GM12878 (cell line): ENCODE data around the gene USP47. TPM values are rescaled to one million over a fixed set of nuclear protein-coding genes. Genes with fewer than 3 reads are reported as not detected.

Experiments
- ATAC-seq: fragments of 200-7000 bp; cut with Tn5 transposase; 3 replicates; pipeline ENCODE4 v1.9.1; 2020; ENCODE audit warnings: mild to moderate bottlenecking, moderate library complexity
- BruUV-seq: library from RNA; stranded (reverse); fragments of 400-500 nt; replicated peaks from 2 replicates; lab custom pipeline; 2021; lab: Mats Ljungman, UMichigan
- CTCF ChIA-PET: fragments of 300-600 bp; sonication (Branson Sonifier 250); formaldehyde crosslinking; extraction: SDS; loops from one replicate; lab custom pipeline; 2021; ENCODE audit warnings: inconsistent platforms; lab: Yijun Ruan, JAX
- POLR2A ChIA-PET: fragments of 350-600 bp; formaldehyde crosslinking; extraction: SDS; loops from one replicate; lab custom pipeline; 2021; ENCODE audit warnings: inconsistent platforms; lab: Charles Lee
- RAD21 ChIA-PET: fragments of 300-600 bp; sonication (Branson Sonifier 250); formaldehyde crosslinking; loops from one replicate; lab custom pipeline; 2023; ENCODE audit warnings: antibody characterized with exemption; ENCODE audit not compliant: unreplicated experiment; lab: Charles Lee
- SMC1A ChIA-PET: fragments of 300-600 bp; sonication (Branson Sonifier 250); formaldehyde crosslinking; loops from one replicate; lab custom pipeline; 2023; ENCODE audit not compliant: unreplicated experiment, uncharacterized antibody; lab: Charles Lee
- DNase-seq: peaks from one replicate; pipeline ENCODE4 v3.0.0-alpha.2; 2011; ENCODE audit warnings: low read depth, low spot score
- FAIRE-seq: peaks from 3 replicates; lab custom pipeline; 2011; peaks lifted over from hg19 to GRCh38; lab: Jason Lieb, UNC
- H2AFZ ChIP-seq: 2 replicates; pipeline ENCODE4 v1.6.0; 2011; ENCODE audit warnings: low read depth, low read length, control low read depth; ENCODE audit not compliant: control insufficient read depth
- H3K27ac ChIP-seq: 2 replicates; pipeline ENCODE4 v1.5.1; 2011; ENCODE audit warnings: control low read depth; ENCODE audit not compliant: control insufficient read depth, insufficient read depth
- H3K27me3 ChIP-seq, 2 experiments: replicated peaks in 1 of 2; 2 replicates each; pipeline versions ENCODE4 v1.6.0 to v1.6.1; 2011; ENCODE audit warnings: low read length in 1 of 2; ENCODE audit not compliant: control insufficient read depth in 2 of 2, insufficient read depth in 2 of 2
- H3K36me3 ChIP-seq, 2 experiments: 2 replicates each; pipeline ENCODE4 v1.5.1; 2011; ENCODE audit warnings: low read length in 1 of 2; ENCODE audit not compliant: control insufficient read depth in 2 of 2, insufficient read depth in 2 of 2
- H3K4me1 ChIP-seq: 2 replicates; pipeline ENCODE4 v1.6.1; 2011; ENCODE audit warnings: mild to moderate bottlenecking, low read length, moderate library complexity, mixed read lengths; ENCODE audit not compliant: control insufficient read depth, insufficient read depth
- H3K4me2 ChIP-seq: 2 replicates; pipeline ENCODE4 v1.6.0; 2011; ENCODE audit warnings: control low read depth; ENCODE audit not compliant: control insufficient read depth, insufficient read depth
- H3K4me3 ChIP-seq: fragments of 200-600 bp; sonication (generic); 2 replicates; pipeline ENCODE4 v1.5.1; 2016
- H3K79me2 ChIP-seq: 2 replicates; pipeline ENCODE4 v1.6.0; 2011; ENCODE audit warnings: low read length; ENCODE audit not compliant: control insufficient read depth, insufficient read depth
- H3K9ac ChIP-seq: 2 replicates; pipeline ENCODE4 v1.8.0; 2011; ENCODE audit warnings: low read length, control low read depth, mixed read lengths; ENCODE audit not compliant: control insufficient read depth, insufficient read depth
- H3K9me3 ChIP-seq: replicated peaks from 3 replicates; pipeline ENCODE4 v1.5.1; 2011; ENCODE audit warnings: mild to moderate bottlenecking, low read length; ENCODE audit not compliant: control insufficient read depth, insufficient read depth
- H4K20me1 ChIP-seq: 2 replicates; pipeline ENCODE4 v1.6.0; 2011; ENCODE audit not compliant: control insufficient read depth, insufficient read depth
- FOS ChIP-seq: IDR thresholded peaks from 3 replicates; pipeline ENCODE4 v1.6.1; 2011; ENCODE audit warnings: borderline replicate concordance; ENCODE audit not compliant: insufficient read length; ENCODE audit errors: extremely low read depth
- HCFC1 ChIP-seq: fragments of 150-350 bp; IDR thresholded peaks from 2 replicates; pipeline ENCODE4 v1.6.1; 2014; ENCODE audit warnings: low read length
- NR2C1 ChIP-seq: fragments of 450-650 bp; IDR thresholded peaks from 2 replicates; pipeline ENCODE4 v1.6.1; 2017; ENCODE audit warnings: antibody characterized with exemption, mild to moderate bottlenecking, moderate library complexity
- NR2C2 ChIP-seq: IDR thresholded peaks from 2 replicates; pipeline ENCODE4 v1.6.1; 2011; ENCODE audit warnings: borderline replicate concordance, low read depth; ENCODE audit not compliant: control insufficient read depth, insufficient read length
- PML ChIP-seq: IDR thresholded peaks from 2 replicates; pipeline ENCODE4 v1.6.1; 2012; ENCODE audit warnings: low read length, inconsistent platforms
- POLR2AphosphoS5 ChIP-seq: IDR thresholded peaks from 2 replicates; pipeline ENCODE4 v1.6.1; 2011; ENCODE audit warnings: mild to moderate bottlenecking, low read length, inconsistent platforms
- STAT1 ChIP-seq: fragments of 450-650 bp; conservative IDR thresholded peaks from 2 replicates; pipeline ENCODE4 v1.6.1; 2014; ENCODE audit warnings: antibody characterized with exemption, mild to moderate bottlenecking
- SUPT20H ChIP-seq: IDR thresholded peaks from 2 replicates; pipeline ENCODE4 v1.6.1; 2011; ENCODE audit warnings: low read depth, mild to moderate bottlenecking, low read length, moderate library complexity, borderline replicate concordance; ENCODE audit not compliant: control insufficient read depth
- TCF3 ChIP-seq: IDR thresholded peaks from 2 replicates; pipeline ENCODE4 v1.6.1; 2012; ENCODE audit warnings: low read depth, mild to moderate bottlenecking, low read length, borderline replicate concordance; ENCODE audit not compliant: insufficient read depth
- WGBS: methylation state at CpG from one replicate; pipeline ENCODE4 v1.1.6; 2016; ENCODE audit warnings: low lambda C conversion rate; ENCODE audit not compliant: insufficient replicate concordance, insufficient coverage; ENCODE audit errors: missing lambda C conversion rate; 5-methylcytosine and 5-hydroxymethylcytosine counted together
- in situ Hi-C: fragments of 300-500 bp; cut with MboI; formaldehyde crosslinking; loops from 9 replicates; pipeline ENCODE4 v1.14.3; 2018; ENCODE audit warnings: mixed read lengths
- intact Hi-C: fragments of 100-400 bp; cut with micrococcal nuclease; formaldehyde crosslinking; loops from one replicate; pipeline ENCODE4 v1.14.2; 2022; ENCODE audit not compliant: unreplicated experiment
- polyA plus RNA-seq, 11 experiments: library from polyadenylated mRNA; depleted of rRNA in 4 of 11; unstranded in 6 of 11; stranded (reverse) in 5 of 11; fragments of >200 nt; fragmentation: Nextera tagmentation in 4 of 11; fragmentation: Illumina TruSeq in 1 of 11; extraction: Ambion mirVana in 4 of 11; extraction: Trizol in 1 of 11; gene quantifications; 1 replicate in 1 of 11; 2 replicates in 10 of 11; pipeline versions ENCODE4 v1.2.1 to v1.2.3, GENCODE V29; 2011 to 2016; ENCODE audit warnings: inconsistent platforms in 2 of 11, missing spikeins in 2 of 11, low read depth in 1 of 11
- total RNA-seq, 4 experiments: library from RNA; depleted of rRNA in 3 of 4; stranded (reverse); fragments of >200 nt in 3 of 4; fragmentation: Illumina TruSeq in 1 of 4; extraction: Trizol in 1 of 4; gene quantifications; 2 replicates each; pipeline versions ENCODE4 v1.2.1 to v1.2.3, GENCODE V29; 2013 to 2021
- TF ChIP-seq, protein P1 (sequence below): fragments of 450-650 bp; IDR thresholded peaks from 2 replicates; pipeline ENCODE4 v1.6.1; 2017; ENCODE audit warnings: borderline replicate concordance
- TF ChIP-seq, protein P2 (sequence below): IDR thresholded peaks from 2 replicates; pipeline ENCODE4 v1.6.1; 2011; ENCODE audit warnings: borderline replicate concordance, low read depth, mild to moderate bottlenecking, moderate library complexity, mixed read lengths, low read length; ENCODE audit not compliant: insufficient read depth; ENCODE audit errors: extremely low read length
- TF ChIP-seq, protein P3 (sequence below): fragments of 450-650 bp; IDR thresholded peaks from 2 replicates; pipeline ENCODE4 v1.6.1; 2017; ENCODE audit warnings: antibody characterized with exemption, mild to moderate bottlenecking, moderate library complexity

Gene USP47
- total and polyA plus RNA-seq, 10 of the 15 experiments (the other 5 are each of a cell fraction or from before 2014, with no cell fraction given), result 13.9 to 54.0 (median 31.6) TPM

DNA sequence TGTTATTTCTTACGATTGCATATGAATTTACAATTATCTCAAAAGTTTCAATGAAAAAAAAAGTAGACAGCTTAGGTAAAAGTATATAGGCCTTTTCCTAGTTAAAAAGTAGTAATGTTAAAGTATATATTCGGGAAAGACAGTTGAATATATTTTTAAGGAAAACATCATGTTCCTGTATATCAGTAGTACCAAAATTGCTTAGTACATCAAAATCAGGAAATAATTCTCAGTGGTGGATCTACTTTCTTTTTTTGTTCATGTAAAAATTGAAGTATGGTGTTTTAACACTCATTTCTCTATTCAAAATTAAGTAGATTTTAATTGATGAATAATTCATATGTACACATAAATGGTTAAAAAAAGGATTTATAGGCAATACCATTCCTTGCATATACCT, 73.9 kb downstream of the USP47 start:
- ChIA-PET CTCF (interaction anchor here (0.6 kb wide), 1 partner anchor 11 kb away, joined by 3 read pairs; no protein-coding TSS in a partner anchor), POLR2A (no interaction called here), SMC1A (interaction anchor here (0.7 kb wide), 1 partner anchor 1395 kb away, joined by 3 read pairs; no protein-coding TSS in a partner anchor), RAD21 (no interaction called here)
- WGBS, result 100% methylated on average over 2 of the region's 2 CpGs
- H4K20me1 ChIP-seq, result no peaks in the 10 kb centered on the region
- no peaks in the 10 kb centered on the region for H3K4me1 ChIP-seq
- in situ Hi-C loops (no loop called here), intact Hi-C loops (no loop called here)
- H3K4me2 ChIP-seq, result no peak overlapping the region
- no peak for DNase-seq
- BruUV-seq, result no TSS peak
- H3K27ac ChIP-seq, result no peak overlapping the region
- no peak for ATAC-seq
- no peaks in the 10 kb centered on the region for H3K9me3 ChIP-seq
- H3K9ac ChIP-seq, result no peak overlapping the region
- no peak for TF ChIP-seq PML
- TF ChIP-seq SUPT20H, result no peak
- no peak for TF ChIP-seq TCF3
- TF ChIP-seq, protein P1, sequence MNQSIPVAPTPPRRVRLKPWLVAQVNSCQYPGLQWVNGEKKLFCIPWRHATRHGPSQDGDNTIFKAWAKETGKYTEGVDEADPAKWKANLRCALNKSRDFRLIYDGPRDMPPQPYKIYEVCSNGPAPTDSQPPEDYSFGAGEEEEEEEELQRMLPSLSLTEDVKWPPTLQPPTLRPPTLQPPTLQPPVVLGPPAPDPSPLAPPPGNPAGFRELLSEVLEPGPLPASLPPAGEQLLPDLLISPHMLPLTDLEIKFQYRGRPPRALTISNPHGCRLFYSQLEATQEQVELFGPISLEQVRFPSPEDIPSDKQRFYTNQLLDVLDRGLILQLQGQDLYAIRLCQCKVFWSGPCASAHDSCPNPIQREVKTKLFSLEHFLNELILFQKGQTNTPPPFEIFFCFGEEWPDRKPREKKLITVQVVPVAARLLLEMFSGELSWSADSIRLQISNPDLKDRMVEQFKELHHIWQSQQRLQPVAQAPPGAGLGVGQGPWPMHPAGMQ, result no peak
- no peak for TF ChIP-seq NR2C1
- TF ChIP-seq NR2C2, result no peak
- TF ChIP-seq, protein P2, sequence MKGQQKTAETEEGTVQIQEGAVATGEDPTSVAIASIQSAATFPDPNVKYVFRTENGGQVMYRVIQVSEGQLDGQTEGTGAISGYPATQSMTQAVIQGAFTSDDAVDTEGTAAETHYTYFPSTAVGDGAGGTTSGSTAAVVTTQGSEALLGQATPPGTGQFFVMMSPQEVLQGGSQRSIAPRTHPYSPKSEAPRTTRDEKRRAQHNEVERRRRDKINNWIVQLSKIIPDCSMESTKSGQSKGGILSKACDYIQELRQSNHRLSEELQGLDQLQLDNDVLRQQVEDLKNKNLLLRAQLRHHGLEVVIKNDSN, result no peak
- TF ChIP-seq POLR2AphosphoS5, result no peak
- TF ChIP-seq FOS, result no peak
- TF ChIP-seq HCFC1, result no peak
- TF ChIP-seq STAT1, result no peak
- TF ChIP-seq, protein P3, sequence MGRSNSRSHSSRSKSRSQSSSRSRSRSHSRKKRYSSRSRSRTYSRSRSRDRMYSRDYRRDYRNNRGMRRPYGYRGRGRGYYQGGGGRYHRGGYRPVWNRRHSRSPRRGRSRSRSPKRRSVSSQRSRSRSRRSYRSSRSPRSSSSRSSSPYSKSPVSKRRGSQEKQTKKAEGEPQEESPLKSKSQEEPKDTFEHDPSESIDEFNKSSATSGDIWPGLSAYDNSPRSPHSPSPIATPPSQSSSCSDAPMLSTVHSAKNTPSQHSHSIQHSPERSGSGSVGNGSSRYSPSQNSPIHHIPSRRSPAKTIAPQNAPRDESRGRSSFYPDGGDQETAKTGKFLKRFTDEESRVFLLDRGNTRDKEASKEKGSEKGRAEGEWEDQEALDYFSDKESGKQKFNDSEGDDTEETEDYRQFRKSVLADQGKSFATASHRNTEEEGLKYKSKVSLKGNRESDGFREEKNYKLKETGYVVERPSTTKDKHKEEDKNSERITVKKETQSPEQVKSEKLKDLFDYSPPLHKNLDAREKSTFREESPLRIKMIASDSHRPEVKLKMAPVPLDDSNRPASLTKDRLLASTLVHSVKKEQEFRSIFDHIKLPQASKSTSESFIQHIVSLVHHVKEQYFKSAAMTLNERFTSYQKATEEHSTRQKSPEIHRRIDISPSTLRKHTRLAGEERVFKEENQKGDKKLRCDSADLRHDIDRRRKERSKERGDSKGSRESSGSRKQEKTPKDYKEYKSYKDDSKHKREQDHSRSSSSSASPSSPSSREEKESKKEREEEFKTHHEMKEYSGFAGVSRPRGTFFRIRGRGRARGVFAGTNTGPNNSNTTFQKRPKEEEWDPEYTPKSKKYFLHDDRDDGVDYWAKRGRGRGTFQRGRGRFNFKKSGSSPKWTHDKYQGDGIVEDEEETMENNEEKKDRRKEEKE, result no peak
- no peaks in the 10 kb centered on the region for H3K36me3 ChIP-seq
- no peaks in the 10 kb centered on the region for H3K79me2 ChIP-seq
- FAIRE-seq, result no peak
- no peak overlapping the region for H3K4me3 ChIP-seq
- no peaks in the 10 kb centered on the region for H3K27me3 ChIP-seq
- H2AFZ ChIP-seq, result no peak overlapping the region
